SK-N-SH (cell line): Measurements from ENCODE around the gene ZFHX3. TPM values are rescaled to one million over a fixed set of nuclear protein-coding genes. Genes with fewer than 3 reads are reported as not detected.

ENCODE experiments used
- CTCF ChIA-PET: fragments of 300-600, 350-600 bp; formaldehyde crosslinking; extraction: SDS; loops from one replicate; lab custom pipeline; 2021; lab: Yijun Ruan, JAX
- POLR2A ChIA-PET: fragments of 350-600 bp; sonication (Branson Sonifier 250); formaldehyde crosslinking; extraction: SDS; loops from one replicate; lab custom pipeline; 2020; ENCODE audit warnings: antibody characterized with exemption, inconsistent platforms; lab: Yijun Ruan, JAX
- DNase-seq: peaks from one replicate; pipeline ENCODE4 v3.0.0; 2012
- H2AFZ ChIP-seq: fragments of 200-600 bp; sonication (generic); 2 replicates; pipeline ENCODE4 v1.8.1; 2016; ENCODE audit warnings: antibody characterized with exemption, mild to moderate bottlenecking, low read depth
- H3F3A ChIP-seq: fragments of 200-600 bp; sonication (generic); replicated peaks from 2 replicates; pipeline ENCODE3; 2016; ENCODE audit warnings: antibody characterized with exemption, mild to moderate bottlenecking; ENCODE audit not compliant: insufficient read depth
- H3K27ac ChIP-seq, 2 experiments: fragments of 200-500 bp in 1 of 2; fragments of 200-600 bp in 1 of 2; sonication (Bioruptor generic) in 1 of 2; sonication (generic), shearing (Covaris generic) in 1 of 2; 2 replicates each; pipeline versions ENCODE4 v1.5.1 to v1.6.1; 2014 to 2016; ENCODE audit warnings: low read depth in 2 of 2, inconsistent platforms in 1 of 2, low read length in 1 of 2, mild to moderate bottlenecking in 1 of 2, mixed read lengths in 1 of 2
- H3K27me3 ChIP-seq: fragments of 200-600 bp; sonication (generic), shearing (Covaris generic); 2 replicates; pipeline ENCODE4 v1.6.1; 2016; ENCODE audit warnings: mixed run types; ENCODE audit not compliant: insufficient read depth
- H3K36me3 ChIP-seq, 2 experiments: fragments of 200-500 bp in 1 of 2; fragments of 200-600 bp in 1 of 2; sonication (Bioruptor generic) in 1 of 2; sonication (generic) in 1 of 2; replicated peaks in 1 of 2; 2 replicates each; pipeline versions ENCODE3 to v1.5.1; 2014 to 2016; ENCODE audit warnings: low read length in 1 of 2, mild to moderate bottlenecking in 1 of 2; ENCODE audit not compliant: insufficient read depth in 2 of 2, control insufficient read depth in 1 of 2
- H3K4me1 ChIP-seq, 2 experiments: fragments of 200-500 bp in 1 of 2; fragments of 200-600 bp in 1 of 2; sonication (Bioruptor generic) in 1 of 2; sonication (generic), shearing (Covaris generic) in 1 of 2; 2 replicates each; pipeline versions ENCODE4 v1.5.1 to v1.6.1; 2014 to 2016; ENCODE audit warnings: low read depth in 1 of 2, low read length in 1 of 2, mixed run types in 1 of 2; ENCODE audit not compliant: insufficient read depth in 2 of 2, control insufficient read depth in 1 of 2
- H3K4me2 ChIP-seq: fragments of 200-600 bp; sonication (generic), shearing (Covaris generic); 2 replicates; pipeline ENCODE4 v1.6.1; 2017; ENCODE audit warnings: mixed run types
- H3K4me3 ChIP-seq, 2 experiments: fragments of 200-500 bp in 1 of 2; fragments of 200-600 bp in 1 of 2; sonication (Bioruptor generic) in 1 of 2; sonication (generic), shearing (Covaris generic) in 1 of 2; 2 replicates each; pipeline versions ENCODE4 v1.5.1 to v1.8.1; 2014 to 2016; ENCODE audit warnings: low read depth in 2 of 2, inconsistent platforms in 1 of 2, low read length in 1 of 2, mild to moderate bottlenecking in 1 of 2, mixed read lengths in 1 of 2, moderate library complexity in 1 of 2
- H3K79me2 ChIP-seq: fragments of 200-600 bp; sonication (generic); 2 replicates; pipeline ENCODE4 v1.8.1; 2017; ENCODE audit warnings: mild to moderate bottlenecking; ENCODE audit not compliant: insufficient read depth
- H3K9ac ChIP-seq: fragments of 200-600 bp; sonication (generic); 2 replicates; pipeline ENCODE4 v1.6.1; 2017; ENCODE audit warnings: mixed run types
- H3K9me2 ChIP-seq: fragments of 200-600 bp; sonication (generic); 2 replicates; pipeline ENCODE4 v1.6.1; 2017; ENCODE audit warnings: mixed run types
- H3K9me3 ChIP-seq: fragments of 200-600 bp; sonication (generic); 2 replicates; pipeline ENCODE4 v1.6.1; 2017; ENCODE audit warnings: mixed run types, mild to moderate bottlenecking, moderate library complexity
- H4K20me1 ChIP-seq: fragments of 200-600 bp; sonication (generic); 2 replicates; pipeline ENCODE4 v1.6.1; 2017; ENCODE audit warnings: mild to moderate bottlenecking, mixed run types; ENCODE audit not compliant: insufficient read depth
- CHD2 ChIP-seq: fragments of 150-350 bp; IDR thresholded peaks from 2 replicates; pipeline ENCODE4 v1.6.1; 2018; ENCODE audit warnings: low read length; ENCODE audit not compliant: partially characterized antibody
- CTCF ChIP-seq: fragments of 200-600 bp; sonication (generic); IDR thresholded peaks from 2 replicates; pipeline ENCODE4 v1.6.1; 2017; ENCODE audit warnings: antibody characterized with exemption, mild to moderate bottlenecking, moderate library complexity
- EP300 ChIP-seq, 2 experiments: IDR thresholded peaks; 2 replicates each; pipeline versions ENCODE4 v1.4.0 to v1.6.1; 2012; ENCODE audit warnings: borderline replicate concordance in 1 of 2, low read depth in 1 of 2, low read length in 1 of 2
- FOXJ3 ChIP-seq: sonication (generic); formaldehyde crosslinking; IDR thresholded peaks from 2 replicates; pipeline ENCODE4 v1.5.1; 2020; ENCODE audit warnings: mild to moderate bottlenecking, missing genetic modification reagents
- IRF3 ChIP-seq: fragments of 150-350 bp; IDR thresholded peaks from 2 replicates; pipeline ENCODE4 v1.6.1; 2016; ENCODE audit warnings: mild to moderate bottlenecking, low read depth, low read length
- NFIC ChIP-seq: IDR thresholded peaks from 2 replicates; pipeline ENCODE4 v1.4.0; 2012; ENCODE audit warnings: borderline replicate concordance
- POLR2AphosphoS5 ChIP-seq: IDR thresholded peaks from 2 replicates; pipeline ENCODE4 v1.6.1; 2012; ENCODE audit warnings: low read depth, low read length
- RAD21 ChIP-seq: IDR thresholded peaks from 2 replicates; pipeline ENCODE4 v1.6.1; 2012; ENCODE audit warnings: mild to moderate bottlenecking, low read length
- RCOR1 ChIP-seq: fragments of 150-350 bp; IDR thresholded peaks from 2 replicates; pipeline ENCODE4 v1.6.1; 2017; ENCODE audit warnings: antibody characterized with exemption, low read length
- RXRA ChIP-seq: IDR thresholded peaks from 2 replicates; pipeline ENCODE4 v1.4.0; 2012; ENCODE audit warnings: low read depth, mild to moderate bottlenecking, borderline replicate concordance
- SMC3 ChIP-seq: IDR thresholded peaks from 2 replicates; pipeline ENCODE4 v1.6.1; 2012; ENCODE audit warnings: low read depth, low read length, improper control_type of control experiment
- TAF1 ChIP-seq: IDR thresholded peaks from 2 replicates; pipeline ENCODE4 v1.6.1; 2012; ENCODE audit warnings: low read depth, mild to moderate bottlenecking, low read length, moderate library complexity, borderline replicate concordance
- TEAD4 ChIP-seq: IDR thresholded peaks from 2 replicates; pipeline ENCODE4 v1.4.0; 2012; ENCODE audit warnings: mild to moderate bottlenecking, borderline replicate concordance; ENCODE audit not compliant: insufficient read depth
- USF1 ChIP-seq: IDR thresholded peaks from 2 replicates; pipeline ENCODE4 v1.4.0; 2012; ENCODE audit warnings: low read depth, borderline replicate concordance
- YY1 ChIP-seq: IDR thresholded peaks from 2 replicates; pipeline ENCODE4 v1.4.0; 2012; ENCODE audit warnings: low read depth, mild to moderate bottlenecking
- WGBS: methylation state at CpG from one replicate; pipeline ENCODE4 v1.1.6; 2017; ENCODE audit warnings: low lambda C conversion rate; 5-methylcytosine and 5-hydroxymethylcytosine counted together
- polyA plus RNA-seq, 3 experiments: library from polyadenylated mRNA; depleted of rRNA; stranded (reverse); fragments of >200 nt; gene quantifications; 2 replicates each; pipeline ENCODE4 v1.2.3, GENCODE V29; 2012

The ZFHX3 gene
- polyA plus RNA-seq, 1 of the 3 experiments (the other 2 are of a cell fraction) = 2.0 TPM

- TF ChIP-seq CTCF = peak; percentile 48
- TF ChIP-seq SMC3 = peak; percentile 38
- no peak for TF ChIP-seq TEAD4
- no peak for TF ChIP-seq RCOR1
- peak; percentile 24; the same call in 1 of the 2 replicates for TF ChIP-seq RAD21
- TF ChIP-seq IRF3 = no peak
- TF ChIP-seq EP300 (IDR thresholded peaks at IDR 0.05; ENCODE audit: borderline replicate concordance in 1 of 2, low read depth in 1 of 2, low read length in 1 of 2) = no peak
- no peak for TF ChIP-seq POLR2AphosphoS5
- no peak for TF ChIP-seq NFIC
Observed at GRCh38 chr16:72856797-72857196, 191.1 kb downstream of the ZFHX3 start (continued).

- no peaks in the 10 kb centered on the region for H3K27me3 ChIP-seq
- no peak overlapping the region for H3K4me2 ChIP-seq
- CTCF ChIA-PET = interaction anchor here (1.1 kb wide), 1 partner anchor 22 kb away, joined by 5 read pairs; no protein-coding TSS in a partner anchor
- H4K20me1 ChIP-seq = no peaks in the 10 kb centered on the region
- H3F3A ChIP-seq = peaks cover 4% of the 10 kb centered on the region
- H3K9me3 ChIP-seq = no peaks in the 10 kb centered on the region
- peaks cover 2 to 24% of the 10 kb centered on the region in 2 experiments; a peak in 3 of 4 replicates for H3K4me1 ChIP-seq
- no peak overlapping the region for H2AFZ ChIP-seq
- DNase-seq = no peak
- POLR2A ChIA-PET = no interaction called here
- H3K9me2 ChIP-seq = no peaks in the 10 kb centered on the region
- WGBS = 96% methylated on average over 11 of the region's 11 CpGs
- no peak overlapping the region for H3K27ac ChIP-seq
- no peak overlapping the region for H3K9ac ChIP-seq
- H3K4me3 ChIP-seq = no peak overlapping the region
- H3K36me3 ChIP-seq = no peaks in the 10 kb centered on the region
- TF ChIP-seq RXRA (no peak), RCOR1 (no peak), TAF1 (no peak), YY1 (no peak), TEAD4 (no peak), FOXJ3 (CRISPR knock-in tag) (no peak), CHD2 (no peak), USF1 (no peak)
- no peaks in the 10 kb centered on the region for H3K79me2 ChIP-seq
Observed at GRCh38 chr16:72854267-72854959, 193.5 kb downstream of the ZFHX3 start.
